NCI-H1436 treated with DMSO at 0.1 percent for 48 hours (cell line): ENCODE results near the gene SLC51A.
"Not testable (repeated sequence)": the region's sequence is repeated elsewhere in the genome, so short reads cannot be mapped to it uniquely, and the experiment has no call there.

Experiments used
- DNase-seq: peaks from one replicate; lab custom pipeline; 2025; lab: John Stamatoyannopoulos, UW

Gene SLC51A

DNA sequence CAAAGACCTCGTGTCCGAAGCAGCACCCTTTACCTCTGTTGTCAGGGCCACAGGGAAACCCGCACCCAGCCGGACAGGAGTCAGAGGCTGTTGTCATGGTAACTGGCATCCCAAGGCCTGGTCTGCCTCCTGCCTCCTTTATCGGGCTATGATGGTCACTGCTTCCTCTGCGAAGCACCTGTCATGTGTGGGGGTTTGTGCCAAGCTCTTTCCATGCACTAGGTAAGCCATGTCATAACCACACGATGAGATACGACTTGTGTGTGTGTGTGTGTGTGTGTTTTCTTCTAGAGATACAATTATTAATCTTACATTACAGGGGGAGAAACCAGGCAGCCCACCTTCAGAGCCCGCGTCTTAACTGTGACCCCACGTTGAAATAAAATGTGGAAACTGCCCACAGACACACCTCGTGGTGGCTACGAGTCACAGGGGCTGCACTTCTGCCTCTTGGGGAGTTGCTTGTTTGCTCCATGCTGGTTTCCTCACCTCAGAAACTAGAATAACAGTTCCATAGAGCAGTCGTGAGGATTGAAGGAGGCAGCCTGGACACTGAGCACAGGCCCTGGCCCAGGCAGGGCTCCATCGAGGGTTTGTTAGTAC, 23.1 kb upstream of the SLC51A start:
- no peak for DNase-seq

DNA sequence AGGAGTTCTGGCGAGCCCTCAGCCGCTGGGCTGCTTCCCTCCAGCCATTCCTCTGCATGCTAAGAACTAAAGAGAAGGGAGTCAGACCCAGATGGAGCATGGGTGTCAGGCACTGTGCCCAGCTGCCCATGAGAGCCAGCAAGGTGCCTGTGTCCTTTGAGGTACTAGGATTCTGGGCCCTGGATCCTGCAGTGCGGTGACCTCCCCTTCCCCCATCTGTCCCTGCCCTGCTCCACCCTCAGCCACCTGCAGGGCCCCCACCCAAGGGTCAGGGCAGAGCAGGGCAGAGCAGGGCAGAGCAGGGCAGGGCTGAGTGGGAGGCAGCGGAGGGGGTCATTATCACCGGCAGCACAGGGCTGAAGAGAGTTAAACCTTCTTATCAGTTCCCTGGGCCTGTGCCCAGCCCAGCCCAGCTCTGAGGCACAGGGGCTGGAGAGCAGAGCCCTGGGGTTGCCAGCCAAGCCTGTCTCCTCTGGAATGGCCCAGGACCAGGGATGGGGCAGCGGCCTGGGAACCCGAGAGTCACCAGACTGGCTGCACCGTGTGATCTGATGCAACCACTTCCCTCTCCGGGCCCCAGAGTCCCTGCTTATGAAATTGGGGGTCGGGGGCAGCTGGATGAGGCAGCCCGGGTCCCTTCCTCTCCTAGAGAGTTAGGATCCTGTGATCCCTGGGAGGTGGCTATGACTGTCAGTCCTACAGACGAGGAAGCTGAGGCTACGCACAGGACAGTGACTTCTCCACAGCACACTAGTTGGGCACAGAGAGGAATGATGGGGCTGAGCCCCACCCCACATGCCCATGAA, 22.4 kb upstream of the SLC51A start:
- DNase-seq, result no peak

DNA sequence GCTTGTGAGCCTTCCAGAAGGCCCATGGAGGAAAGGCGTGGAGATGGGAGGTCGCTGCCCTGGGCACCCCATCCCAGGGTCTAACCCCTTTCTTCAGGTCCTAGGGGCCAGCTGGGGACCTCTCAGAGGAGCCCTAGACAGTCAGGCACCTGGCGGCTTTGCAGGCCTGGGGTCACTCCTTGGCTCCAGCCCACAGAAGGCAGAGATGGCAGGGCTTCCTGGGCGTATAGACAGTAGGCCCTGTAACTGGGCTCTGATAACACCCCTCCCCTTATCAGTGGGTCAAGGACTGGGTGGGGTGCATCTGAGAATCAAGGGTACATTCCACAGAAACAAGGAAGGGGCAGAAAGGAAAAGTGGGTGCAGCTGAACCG, 21.8 kb upstream of the SLC51A start:
- DNase-seq, result no peak

DNA sequence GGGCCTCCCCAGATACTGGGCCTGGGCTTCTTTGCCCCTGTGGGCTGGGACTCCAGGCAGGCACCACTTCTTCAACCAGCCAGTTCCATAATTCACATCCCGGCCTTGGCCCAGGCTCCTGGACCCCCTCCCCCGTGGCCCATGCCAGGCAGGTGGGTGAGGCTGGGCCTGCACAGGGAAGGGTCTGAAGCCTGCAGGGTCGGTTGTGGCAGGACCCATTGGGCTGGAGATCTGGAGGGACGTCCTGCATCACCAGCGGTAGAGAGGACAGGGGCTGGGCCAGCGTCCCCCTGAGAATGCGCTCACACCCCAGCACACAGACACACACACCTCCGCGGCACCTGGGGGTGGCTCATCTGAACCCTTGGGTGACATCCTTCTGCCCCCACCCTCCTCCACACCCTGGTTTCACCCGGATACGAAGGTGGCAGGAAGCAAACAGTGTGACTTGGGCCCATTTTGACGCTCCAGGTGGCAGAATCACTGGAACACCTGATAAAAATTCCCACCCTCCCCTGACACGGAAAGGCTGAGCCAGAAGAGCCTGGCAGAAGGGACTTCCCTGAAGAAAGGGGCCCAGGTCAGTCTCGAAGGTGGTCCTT, 20.6 kb upstream of the SLC51A start:
- DNase-seq, result no peak

DNA sequence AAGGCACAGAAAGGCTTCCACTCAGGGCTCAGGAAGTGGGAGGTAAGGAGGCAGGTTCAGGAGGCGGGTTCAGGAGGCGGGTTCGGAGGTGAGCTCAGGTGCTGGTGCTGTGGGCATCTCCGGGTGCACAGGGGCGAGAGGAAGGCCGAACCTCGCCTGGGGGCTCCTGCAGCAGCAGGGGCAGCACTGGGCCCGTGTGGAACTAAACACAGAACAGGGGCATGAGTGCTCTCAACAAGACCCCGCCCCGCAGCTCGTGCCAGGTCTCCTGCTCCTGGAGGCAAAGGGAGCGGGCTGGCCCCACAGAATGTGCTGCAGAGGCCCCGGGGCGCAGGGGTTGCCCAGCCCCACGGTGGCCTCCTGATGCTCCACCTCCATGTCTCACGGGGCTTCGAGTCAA, 18.8 kb upstream of the SLC51A start:
- no peak for DNase-seq

DNA sequence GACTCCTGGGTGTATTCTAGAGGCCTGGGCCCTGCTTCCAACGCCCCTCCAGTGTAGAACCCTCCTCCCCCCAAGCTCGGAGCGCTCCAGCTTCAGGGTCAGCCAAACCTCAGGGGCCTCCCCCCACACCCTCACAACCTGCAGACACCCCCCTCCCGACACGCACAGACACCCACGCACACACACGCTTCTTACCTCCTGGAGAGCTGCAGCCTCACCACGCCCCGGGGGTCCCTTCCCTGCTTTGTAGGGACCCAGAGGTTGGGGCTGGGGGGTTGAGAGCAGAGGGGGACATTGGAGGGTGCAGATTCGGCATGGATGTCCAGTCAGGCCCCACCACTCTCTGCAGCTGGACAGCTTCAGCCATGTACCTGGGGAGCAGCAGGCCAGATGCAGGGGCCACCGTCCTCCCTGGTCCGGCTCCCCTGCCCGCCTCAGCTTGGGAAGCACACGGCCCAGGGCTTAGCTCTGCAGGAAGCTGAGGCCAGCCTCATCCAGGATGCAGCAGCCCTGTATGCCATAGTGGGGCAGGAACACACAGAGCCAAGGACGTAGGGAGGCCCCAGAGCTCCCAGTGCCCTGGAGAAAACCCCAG, 18.2 kb upstream of the SLC51A start:
- DNase-seq, result no peak

DNA sequence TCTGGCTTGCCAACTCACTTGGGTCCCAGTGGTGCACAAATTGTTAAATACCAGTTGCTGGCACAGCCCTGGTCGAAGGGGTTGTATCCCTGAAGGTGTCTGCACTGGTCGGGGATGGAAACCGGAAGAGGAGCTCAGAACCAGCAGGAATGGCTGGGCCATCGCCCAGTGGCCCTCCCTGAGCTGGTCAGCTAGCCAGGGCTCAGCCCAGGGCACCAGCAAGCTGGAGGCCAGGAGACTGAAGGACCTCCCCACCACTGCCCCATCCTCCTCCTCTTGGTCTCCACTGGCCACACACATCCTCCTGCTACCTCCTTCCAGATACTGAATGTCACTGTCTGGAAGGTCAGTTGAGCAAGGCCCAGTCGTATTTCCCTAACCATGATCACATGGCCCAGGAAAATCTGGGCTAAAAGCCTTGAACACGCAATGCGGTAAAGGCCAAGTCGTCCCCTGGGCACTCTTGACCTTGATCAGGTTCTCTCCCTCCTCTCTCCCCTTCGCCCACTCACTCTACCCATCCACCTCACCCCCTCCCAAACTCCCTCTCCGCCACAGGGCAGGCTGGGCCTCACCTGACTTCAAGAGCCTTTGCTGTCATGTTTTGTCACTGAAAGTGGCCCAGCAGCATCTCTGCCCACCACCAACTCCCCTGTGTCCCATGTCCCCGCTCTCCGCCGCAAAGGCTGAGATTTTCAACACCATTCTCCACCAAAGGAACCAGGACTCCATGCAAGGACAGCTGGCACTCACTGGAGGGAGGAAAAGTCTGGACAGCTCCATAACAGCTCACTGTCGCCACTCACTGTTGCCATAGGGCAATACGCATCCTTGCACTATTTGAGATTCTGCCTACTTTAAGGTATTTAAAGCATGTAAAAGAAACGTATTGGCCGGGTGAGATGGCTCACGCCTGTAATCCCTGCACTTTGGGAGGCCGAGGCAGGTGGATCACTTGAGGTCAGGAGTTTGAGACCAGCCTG, 17.3 kb upstream of the SLC51A start:
- no peak for DNase-seq

DNA sequence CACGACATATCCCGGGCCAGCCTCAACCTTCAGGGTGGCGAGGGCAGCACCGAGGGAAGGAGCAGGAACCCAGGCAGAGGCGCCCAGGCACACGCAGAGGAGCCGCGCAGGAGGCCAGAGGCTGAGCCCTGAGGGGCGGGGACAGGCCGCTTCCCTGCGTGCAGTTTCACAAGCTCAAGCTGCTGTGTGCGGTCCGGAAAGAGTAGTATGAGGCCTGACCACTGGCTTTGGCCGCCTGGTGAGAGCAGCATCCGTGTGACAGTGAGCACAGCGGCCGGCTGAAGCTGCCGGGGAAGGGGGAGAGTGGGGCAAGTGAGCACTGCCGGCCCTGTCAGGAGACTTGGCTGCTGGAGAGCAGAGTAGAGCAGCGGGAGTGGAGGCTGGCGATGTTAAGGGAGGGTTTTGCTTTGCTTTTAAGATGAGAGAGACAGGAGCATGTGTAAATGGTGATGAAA, 13.8 kb upstream of the SLC51A start:
- no peak for DNase-seq

DNA sequence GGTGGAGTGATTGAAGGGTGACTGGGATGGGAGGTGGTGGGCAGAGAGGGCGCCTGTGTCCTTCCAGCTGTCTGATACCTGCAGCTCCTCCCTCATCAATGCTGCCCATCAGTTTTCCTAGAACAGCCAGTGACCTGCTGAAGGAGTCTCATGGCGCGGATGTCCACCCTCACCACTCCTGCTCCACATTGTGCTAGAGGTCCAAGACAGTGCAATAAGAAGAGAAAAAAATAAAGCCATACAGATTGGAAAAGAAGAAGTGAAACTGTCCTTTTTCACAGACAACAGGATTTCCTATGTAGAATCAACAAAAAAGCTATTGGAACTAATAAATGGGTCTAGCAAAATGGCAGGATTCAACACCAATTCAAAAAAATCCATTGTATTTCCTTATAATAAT, 12.5 kb upstream of the SLC51A start:
- no peak for DNase-seq

DNA sequence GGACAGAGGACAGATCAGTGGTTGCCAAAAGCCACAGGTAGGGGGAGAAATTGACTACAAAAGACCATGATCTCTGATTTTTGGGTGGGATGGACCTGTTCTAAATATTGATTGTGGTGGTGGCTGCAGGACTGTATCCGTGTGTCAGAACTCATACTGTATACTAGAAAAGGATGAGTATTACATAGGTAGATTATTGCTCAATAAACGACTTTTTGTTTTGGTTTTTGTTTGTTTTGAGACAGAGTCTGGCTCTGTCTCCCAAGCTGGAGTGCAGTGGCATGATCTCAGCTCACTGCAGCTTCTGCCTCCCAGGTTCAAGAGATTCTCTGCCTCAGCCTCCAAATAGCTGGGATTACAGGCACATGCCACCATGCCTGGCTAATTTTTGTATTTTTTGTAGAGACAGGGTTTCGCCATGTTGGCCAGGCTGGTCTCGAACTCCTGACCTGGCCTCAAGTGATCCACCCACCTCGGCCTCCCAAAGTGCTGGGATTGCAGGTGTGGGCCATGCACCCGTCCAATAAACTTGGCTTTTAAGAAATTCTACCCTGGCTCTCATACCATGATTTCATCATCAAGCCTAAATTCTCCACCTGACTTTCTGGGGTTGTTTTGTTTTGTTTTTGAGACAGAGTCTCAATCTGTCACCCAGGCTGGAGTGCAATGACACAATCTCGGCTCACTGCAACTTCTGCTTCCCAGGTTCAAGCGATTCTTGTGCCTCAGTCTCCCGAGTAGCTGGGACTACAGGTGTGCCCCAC, 10.7 kb upstream of the SLC51A start:
- not testable (repeated sequence) for DNase-seq

DNA sequence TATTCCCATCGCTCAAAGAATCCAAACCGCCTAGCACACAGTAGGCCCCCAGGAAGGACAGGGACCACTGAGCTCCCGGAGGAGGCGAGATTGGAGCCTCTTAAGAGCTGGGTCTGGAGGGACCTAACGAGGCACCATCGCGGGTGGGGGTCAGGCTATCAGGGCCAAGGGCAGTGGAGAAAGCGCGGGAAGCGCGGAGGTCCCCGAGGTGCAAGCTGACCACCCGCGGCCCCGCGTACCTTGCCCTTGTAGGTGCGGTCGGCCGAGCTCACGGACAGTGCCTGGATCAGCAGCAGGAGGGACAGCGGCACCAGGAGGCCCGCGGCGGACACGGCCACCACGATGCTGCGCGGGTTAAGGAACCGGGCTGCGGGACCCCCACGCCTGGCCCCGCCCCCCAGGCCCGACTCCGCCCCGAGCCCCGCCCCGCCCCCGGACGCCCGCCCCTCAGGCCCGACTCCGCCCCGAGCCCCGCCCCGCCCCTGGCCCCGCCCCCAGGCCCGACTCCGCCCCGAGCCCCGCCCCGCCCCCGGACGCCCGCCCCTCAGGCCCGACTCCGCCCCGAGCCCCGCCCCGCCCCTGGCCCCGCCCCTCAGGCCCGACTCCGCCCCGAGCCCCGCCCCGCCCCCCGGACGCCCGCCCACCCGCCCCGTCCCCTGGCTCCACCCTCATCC, 9.0 kb upstream of the SLC51A start:
- DNase-seq, result no peak

DNA sequence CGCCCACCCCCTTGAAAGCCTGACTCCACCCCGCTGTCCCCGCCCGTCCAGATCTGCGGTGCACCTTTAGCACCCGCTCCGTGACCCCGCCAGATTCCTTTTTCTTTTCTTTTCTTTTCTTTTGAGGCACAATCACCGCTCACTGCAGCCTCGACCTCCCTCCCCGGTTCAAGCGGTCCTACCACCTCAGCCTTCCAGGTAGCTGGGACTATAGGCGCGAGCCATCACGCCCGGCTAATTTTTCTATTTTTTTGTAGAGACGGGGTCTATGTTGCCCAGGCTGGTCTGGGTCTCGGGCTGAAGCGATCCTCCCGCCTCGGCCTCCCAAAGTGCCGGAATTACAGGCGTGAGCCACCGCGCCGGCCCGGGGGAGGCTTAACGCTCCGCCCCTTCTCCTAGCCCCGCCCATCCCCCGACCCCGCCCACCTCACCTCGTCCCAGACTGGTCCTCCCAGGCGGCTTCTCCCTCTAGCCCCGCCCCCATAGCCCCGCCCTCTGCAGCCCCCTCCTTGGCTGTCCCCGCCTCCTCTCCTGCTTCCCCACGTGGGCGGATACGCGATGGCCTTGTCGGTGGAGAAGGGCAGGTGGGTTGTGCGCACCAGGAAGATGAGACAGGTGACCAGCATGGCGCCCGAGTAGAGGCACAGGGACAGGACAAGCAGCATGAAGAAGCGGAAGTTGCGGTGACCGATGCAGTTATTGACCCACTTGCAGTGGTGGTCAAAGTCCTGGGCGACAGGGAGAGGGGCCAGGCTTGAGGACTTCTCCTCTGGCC, 8.3 kb upstream of the SLC51A start:
- no peak for DNase-seq

DNA sequence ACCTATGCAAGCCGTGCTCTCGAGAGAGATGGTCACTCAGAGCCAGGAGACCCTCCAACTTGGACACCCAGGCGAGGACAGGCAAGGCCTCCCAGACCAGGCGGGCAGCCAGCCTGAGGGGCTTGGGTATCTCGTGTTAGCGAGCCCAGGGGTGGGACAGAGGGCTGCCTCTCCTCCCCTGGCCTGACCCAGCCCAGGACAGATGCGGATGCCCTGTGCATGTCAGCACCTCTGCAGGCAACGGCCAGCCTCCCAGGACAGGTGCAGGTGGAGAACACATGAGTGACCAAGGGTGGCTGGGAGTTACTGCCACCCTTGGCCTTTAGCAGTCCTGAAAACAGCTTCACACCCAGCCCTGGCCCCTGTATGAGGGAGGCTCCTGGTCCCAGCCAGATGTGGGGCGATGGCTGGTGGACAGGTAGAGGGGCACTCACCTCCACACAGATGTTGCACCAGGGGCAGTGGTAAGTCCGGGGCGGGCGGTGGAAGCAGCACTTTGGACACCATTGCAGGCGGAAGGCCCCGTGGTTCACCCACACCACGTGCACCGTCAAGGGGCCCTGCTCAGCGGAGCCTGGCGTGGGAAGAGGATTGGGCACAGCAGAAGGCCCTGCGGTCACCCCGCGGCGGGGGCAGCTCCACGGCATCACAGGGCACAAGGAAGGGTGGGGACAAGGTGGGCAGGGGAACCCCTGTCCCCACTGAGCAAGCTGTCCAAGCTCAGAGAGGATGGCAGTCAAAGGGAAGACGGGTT, 7.2 kb upstream of the SLC51A start:
- no peak for DNase-seq

DNA sequence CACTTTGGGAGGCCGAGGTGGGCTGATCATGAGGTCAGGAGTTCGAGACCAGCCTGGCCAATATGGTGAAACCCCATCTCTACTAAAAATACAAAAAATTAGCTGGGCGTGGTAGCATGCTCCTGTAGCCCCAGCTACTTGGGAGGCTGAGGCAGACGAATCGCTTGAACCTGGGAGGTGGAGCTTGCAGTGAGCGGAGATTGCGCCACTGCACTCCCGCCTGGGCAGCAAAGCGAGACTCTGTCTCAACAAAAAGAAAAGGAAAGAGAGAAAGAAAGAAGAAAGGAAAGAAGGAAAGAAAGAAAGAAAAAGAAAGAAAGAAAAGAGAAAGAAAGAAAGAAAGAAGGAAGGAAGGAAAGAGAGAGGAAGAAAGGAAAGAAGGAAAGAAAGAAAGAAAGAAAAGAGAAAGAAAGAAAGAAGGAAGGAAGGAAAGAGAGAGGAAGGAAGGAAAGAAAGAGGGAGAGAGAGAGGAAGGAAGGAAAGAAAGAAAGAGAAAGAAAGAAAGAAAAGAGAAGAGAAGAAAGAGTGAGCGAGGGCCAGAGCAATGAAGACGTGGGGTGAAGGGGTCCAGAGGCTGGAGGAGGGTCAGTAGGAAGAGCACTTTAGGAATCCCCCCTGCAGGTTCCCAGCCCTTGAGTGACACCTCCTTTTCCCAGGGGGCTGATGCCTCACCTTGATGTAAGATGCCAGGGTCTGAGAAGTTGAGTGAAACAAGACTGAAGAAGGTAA, 6.2 kb upstream of the SLC51A start:
- DNase-seq, result not testable (repeated sequence)

DNA sequence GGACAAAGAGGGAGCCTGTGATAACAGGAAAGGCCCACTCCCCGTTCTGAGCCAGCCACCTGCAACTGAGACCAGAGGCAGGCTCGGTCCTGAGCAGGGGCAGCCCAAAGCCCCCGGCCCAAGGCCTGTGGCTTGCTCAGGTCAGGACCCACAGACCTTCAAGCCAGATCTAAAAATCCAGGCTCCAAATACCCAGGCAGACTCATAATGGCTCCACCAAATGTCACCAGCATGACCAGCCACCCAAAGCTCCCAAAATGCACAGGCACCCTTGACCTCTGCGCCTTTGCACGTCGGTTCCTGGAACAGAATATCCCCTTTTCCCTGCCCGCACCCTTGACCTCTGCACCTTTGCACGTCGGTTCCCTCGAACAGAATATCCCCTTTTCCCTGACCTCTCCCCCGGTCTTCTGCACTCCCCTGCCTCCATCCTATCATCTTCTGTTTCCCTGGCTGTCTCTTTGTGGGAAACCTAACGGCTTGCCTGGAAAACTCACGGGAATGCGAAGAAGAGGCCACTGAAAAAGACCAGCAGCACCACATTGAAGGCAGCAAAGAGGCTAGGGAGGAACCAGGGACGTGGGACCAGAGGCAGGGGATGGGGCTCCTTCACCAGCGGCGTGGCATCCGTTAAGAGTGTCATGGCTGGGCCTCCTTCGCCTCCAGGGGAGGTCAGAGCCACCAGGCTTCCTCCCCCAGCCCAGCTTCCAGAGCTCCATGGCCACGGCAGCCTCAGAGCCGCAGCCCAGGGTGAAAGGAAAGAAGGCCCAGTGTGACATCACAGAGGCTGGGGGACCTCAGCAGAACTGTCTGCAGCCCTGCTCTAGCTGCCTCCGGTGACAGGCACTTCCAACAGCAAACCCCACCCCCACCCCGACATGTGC, 5.4 kb upstream of the SLC51A start, which contains the start of gene ZDHHC19:
TSS of gene ZDHHC19 (minus strand) at position 728 of the 884 bp plus-strand sequence. CDS start at position 643, 85 bp downstream.
- no peak for DNase-seq

DNA sequence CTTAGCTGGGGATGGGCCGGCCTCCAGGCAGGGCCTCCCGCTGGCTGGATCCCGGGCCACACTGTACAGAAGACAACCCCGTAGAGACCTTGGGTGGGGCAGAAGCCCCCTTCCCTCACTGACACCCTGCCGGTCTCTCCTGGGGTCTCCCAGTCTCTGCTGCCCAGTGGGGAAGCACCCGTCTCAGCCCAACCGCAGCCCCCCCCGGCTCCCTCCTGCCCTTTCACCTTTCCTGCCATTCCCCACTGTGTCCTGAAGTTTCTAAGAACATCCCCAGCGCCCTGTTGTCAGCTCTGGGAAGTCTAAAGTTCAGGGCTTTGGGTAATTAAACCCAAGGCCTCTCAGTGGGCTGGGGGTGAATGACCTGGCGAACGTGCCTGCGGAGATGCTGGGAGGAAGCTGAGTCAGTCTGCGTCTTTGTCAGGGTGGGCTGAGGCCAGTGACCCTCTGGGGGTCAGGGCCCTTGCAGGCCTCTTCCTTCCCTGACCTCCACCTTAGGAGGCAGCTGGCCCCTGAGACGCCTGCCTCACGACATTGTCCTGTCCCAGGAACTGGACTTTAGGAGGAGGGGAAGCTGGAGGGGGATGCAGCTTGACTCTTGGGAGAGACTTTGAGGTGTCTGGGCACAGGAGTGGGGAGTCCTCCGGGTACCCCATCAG, 1.4 kb upstream of the SLC51A start:
- DNase-seq, result no peak
